ENCODE measurements around the gene MINAR2.

DNA sequence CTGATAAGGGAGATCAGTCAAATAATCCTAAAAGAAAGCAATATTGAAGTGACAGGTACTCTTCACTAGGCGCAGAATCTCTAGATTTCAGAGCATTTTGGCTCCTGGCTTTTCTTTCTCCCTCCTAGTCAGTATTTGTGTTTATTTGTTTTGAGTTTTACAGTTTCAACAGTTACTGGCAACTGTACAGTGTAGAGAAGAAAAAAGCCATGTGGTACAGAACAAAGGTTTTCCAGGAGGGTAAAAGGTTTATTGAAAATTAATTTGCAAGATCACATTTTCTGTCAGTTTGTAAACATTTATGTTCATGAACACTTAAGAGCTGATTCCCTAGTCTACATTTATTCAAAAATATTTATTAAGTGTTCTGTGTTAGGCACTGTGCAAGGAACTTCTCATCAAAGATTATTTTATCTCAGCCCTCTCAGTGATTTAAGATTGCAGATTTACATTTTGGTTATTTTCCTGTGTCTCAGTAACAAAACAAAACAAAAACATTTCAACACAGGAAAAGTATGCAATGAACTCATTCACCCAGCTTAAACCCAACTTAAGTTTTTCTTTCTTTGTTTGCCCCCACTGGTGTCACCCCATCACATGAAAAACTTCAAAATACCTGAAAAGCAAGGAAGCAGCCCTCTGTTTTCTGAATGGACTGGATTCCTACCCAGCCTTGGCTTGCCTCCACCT lies 12.9 kb downstream of the MINAR2 start:
- TF ChIP-seq, protein P1, sequence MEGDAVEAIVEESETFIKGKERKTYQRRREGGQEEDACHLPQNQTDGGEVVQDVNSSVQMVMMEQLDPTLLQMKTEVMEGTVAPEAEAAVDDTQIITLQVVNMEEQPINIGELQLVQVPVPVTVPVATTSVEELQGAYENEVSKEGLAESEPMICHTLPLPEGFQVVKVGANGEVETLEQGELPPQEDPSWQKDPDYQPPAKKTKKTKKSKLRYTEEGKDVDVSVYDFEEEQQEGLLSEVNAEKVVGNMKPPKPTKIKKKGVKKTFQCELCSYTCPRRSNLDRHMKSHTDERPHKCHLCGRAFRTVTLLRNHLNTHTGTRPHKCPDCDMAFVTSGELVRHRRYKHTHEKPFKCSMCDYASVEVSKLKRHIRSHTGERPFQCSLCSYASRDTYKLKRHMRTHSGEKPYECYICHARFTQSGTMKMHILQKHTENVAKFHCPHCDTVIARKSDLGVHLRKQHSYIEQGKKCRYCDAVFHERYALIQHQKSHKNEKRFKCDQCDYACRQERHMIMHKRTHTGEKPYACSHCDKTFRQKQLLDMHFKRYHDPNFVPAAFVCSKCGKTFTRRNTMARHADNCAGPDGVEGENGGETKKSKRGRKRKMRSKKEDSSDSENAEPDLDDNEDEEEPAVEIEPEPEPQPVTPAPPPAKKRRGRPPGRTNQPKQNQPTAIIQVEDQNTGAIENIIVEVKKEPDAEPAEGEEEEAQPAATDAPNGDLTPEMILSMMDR (IDR thresholded peaks at IDR 0.05; ENCODE audit: low read depth, low read length), result no peak
- TF ChIP-seq EZH2phosphoT487 (IDR thresholded peaks at IDR 0.05; ENCODE audit: low read depth), result no peak

Data from OCI-LY3 (cell line).